Cardiac fibroblast (primary cell): Measurements from ENCODE around the gene RARA.

Experiments
- DNase-seq, 2 donors: peaks; one replicate each; pipeline versions ENCODE4 v3.0.0 to v3.0.0-alpha.2; 2010; ENCODE audit warnings: low read depth in 2 of 2
- H3K4me3 ChIP-seq, 2 donors: replicated peaks in 1 of 2; 1 replicate in 1 of 2; 2 replicates in 1 of 2; pipeline ENCODE4 v1.5.1; 2011; ENCODE audit warnings: low read depth in 2 of 2, low read length in 2 of 2, mild to moderate bottlenecking in 2 of 2, moderate library complexity in 1 of 2
- TF ChIP-seq, protein P1 (sequence below): IDR thresholded peaks from one replicate; pipeline ENCODE4 v1.5.1; 2011; ENCODE audit warnings: low read depth, mild to moderate bottlenecking, low read length, inconsistent platforms

Gene RARA

GRCh38 chr17:40310882-40311391, 2.0 kb downstream of the RARA start:
- DNase-seq: no peak
- TF ChIP-seq, protein P1, sequence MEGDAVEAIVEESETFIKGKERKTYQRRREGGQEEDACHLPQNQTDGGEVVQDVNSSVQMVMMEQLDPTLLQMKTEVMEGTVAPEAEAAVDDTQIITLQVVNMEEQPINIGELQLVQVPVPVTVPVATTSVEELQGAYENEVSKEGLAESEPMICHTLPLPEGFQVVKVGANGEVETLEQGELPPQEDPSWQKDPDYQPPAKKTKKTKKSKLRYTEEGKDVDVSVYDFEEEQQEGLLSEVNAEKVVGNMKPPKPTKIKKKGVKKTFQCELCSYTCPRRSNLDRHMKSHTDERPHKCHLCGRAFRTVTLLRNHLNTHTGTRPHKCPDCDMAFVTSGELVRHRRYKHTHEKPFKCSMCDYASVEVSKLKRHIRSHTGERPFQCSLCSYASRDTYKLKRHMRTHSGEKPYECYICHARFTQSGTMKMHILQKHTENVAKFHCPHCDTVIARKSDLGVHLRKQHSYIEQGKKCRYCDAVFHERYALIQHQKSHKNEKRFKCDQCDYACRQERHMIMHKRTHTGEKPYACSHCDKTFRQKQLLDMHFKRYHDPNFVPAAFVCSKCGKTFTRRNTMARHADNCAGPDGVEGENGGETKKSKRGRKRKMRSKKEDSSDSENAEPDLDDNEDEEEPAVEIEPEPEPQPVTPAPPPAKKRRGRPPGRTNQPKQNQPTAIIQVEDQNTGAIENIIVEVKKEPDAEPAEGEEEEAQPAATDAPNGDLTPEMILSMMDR: no peak
- no peak overlapping the region for H3K4me3 ChIP-seq

- no peak overlapping the region for H3K4me3 ChIP-seq
- TF ChIP-seq, protein P1: no peak
- DNase-seq: no peak
Measured at GRCh38 chr17:40311575-40311974, 2.6 kb downstream of the RARA start.

DNA sequence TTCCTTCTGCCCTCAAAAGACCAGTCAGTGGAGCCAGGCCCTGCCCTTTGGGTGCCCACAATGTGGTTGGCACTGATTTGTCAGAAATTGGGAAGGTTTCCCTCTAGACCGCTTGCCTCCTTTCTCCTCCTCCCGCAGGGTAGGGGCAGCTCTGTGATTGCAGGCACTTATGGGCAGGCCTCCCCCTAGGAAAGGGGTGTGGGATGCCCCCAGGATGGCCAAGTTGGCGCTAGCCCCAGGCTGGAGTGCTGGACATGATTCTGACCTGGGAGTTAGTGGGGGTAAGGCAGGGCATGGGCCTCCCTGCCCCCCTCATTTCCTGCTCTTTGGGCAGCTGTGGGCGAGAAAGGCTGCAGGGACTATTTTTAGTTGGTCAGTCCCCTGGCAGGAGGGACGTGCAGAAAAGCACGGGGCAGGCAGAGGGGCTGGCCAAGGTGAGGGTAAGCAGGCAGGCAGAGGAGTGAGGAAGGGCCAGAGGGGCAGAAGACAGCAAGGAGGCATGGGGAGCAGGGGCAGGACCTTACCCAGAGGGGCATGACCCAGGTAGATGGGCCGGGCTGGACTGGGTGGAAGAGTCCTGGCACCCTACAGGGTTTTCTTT, 3.3 kb downstream of the RARA start:
- TF ChIP-seq, protein P1: no peak
- no peak for DNase-seq
- no peak overlapping the region for H3K4me3 ChIP-seq

GRCh38 chr17:40312893-40313667, 4.1 kb downstream of the RARA start:
- DNase-seq: no peak
- no peak overlapping the region for H3K4me3 ChIP-seq

GRCh38 chr17:40313668-40314583, 4.9 kb downstream of the RARA start:
- H3K4me3 ChIP-seq: no peak overlapping the region
- TF ChIP-seq, protein P1: no peak
- DNase-seq: no peak

More at GRCh38 chr17:40312893-40313667, 4.1 kb downstream of the RARA start:
- TF ChIP-seq, protein P1: no peak

DNA sequence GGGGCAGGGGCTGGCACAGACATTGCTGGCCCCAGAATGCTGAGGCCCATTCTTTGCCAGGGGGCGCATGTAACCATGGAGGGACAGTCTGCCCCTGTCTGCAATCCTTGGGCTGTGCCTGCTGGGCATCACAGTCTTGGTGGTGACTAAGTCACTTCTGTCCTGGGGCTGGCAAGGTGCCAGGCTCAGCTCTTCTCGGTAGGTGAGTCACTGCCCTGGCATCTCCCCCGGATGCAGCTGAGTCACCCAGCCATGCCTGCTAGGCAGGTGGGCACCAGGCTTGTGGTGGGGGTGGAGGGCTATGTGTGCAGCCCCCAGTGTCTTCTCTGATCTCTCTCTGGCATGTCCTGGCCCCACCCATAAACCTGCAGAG, 5.6 kb downstream of the RARA start:
- TF ChIP-seq, protein P1: no peak
- no peak overlapping the region for H3K4me3 ChIP-seq
- peak; percentile 84 to 96 for DNase-seq
